C4-2B (cell line): Measurements from ENCODE around the gene MCOLN2.

Experiments
- H3K27ac ChIP-seq: fragments of 450-650 bp; 2 replicates; pipeline ENCODE4 v1.5.1; 2017
- CTCF ChIP-seq: fragments of 450-650 bp; conservative IDR thresholded peaks from 2 replicates; pipeline ENCODE4 v1.5.1; 2017; ENCODE audit warnings: mild to moderate bottlenecking
- ZFX ChIP-seq: fragments of 450-650 bp; IDR thresholded peaks from 2 replicates; pipeline ENCODE4 v1.6.1; 2017

Gene MCOLN2

GRCh38 chr1:84928979-84929378 is 67.9 kb downstream of the MCOLN2 start:
- H3K27ac ChIP-seq = no peak overlapping the region
- TF ChIP-seq ZFX = no peak
- TF ChIP-seq CTCF = no peak

GRCh38 chr1:84923317-84923716 is 73.6 kb downstream of the MCOLN2 start:
- no peak overlapping the region for H3K27ac ChIP-seq
- TF ChIP-seq ZFX (no peak), CTCF (no peak)

GRCh38 chr1:84920159-84920558 is 76.8 kb downstream of the MCOLN2 start:
- no peak overlapping the region for H3K27ac ChIP-seq
- no peak for TF ChIP-seq CTCF
- TF ChIP-seq ZFX = no peak

GRCh38 chr1:84919461-84919970 is 77.4 kb downstream of the MCOLN2 start:
- H3K27ac ChIP-seq = no peak overlapping the region
- no peak for TF ChIP-seq ZFX
- no peak for TF ChIP-seq CTCF

- H3K27ac ChIP-seq = no peak overlapping the region
- TF ChIP-seq CTCF = no peak
- no peak for TF ChIP-seq ZFX
Observed at GRCh38 chr1:84918726-84919336, 78.1 kb downstream of the MCOLN2 start.

- no peak overlapping the region for H3K27ac ChIP-seq
- TF ChIP-seq CTCF (no peak), ZFX (no peak)
Observed at GRCh38 chr1:84916897-84917296, 80.0 kb downstream of the MCOLN2 start.

GRCh38 chr1:84913555-84913892 is 83.4 kb downstream of the MCOLN2 start:
- H3K27ac ChIP-seq = no peak overlapping the region
- TF ChIP-seq ZFX = no peak
- no peak for TF ChIP-seq CTCF
